Ishikawa (cell line): Measurements from ENCODE around the gene SLC41A2.

Experiments
- FOXM1 ChIP-seq: IDR thresholded peaks from 2 replicates; pipeline ENCODE4 v1.6.1; 2012; ENCODE audit warnings: low read depth, borderline replicate concordance
- TAF1 ChIP-seq: IDR thresholded peaks from 2 replicates; pipeline ENCODE4 v1.6.1; 2012; ENCODE audit warnings: low read depth, mild to moderate bottlenecking

DNA sequence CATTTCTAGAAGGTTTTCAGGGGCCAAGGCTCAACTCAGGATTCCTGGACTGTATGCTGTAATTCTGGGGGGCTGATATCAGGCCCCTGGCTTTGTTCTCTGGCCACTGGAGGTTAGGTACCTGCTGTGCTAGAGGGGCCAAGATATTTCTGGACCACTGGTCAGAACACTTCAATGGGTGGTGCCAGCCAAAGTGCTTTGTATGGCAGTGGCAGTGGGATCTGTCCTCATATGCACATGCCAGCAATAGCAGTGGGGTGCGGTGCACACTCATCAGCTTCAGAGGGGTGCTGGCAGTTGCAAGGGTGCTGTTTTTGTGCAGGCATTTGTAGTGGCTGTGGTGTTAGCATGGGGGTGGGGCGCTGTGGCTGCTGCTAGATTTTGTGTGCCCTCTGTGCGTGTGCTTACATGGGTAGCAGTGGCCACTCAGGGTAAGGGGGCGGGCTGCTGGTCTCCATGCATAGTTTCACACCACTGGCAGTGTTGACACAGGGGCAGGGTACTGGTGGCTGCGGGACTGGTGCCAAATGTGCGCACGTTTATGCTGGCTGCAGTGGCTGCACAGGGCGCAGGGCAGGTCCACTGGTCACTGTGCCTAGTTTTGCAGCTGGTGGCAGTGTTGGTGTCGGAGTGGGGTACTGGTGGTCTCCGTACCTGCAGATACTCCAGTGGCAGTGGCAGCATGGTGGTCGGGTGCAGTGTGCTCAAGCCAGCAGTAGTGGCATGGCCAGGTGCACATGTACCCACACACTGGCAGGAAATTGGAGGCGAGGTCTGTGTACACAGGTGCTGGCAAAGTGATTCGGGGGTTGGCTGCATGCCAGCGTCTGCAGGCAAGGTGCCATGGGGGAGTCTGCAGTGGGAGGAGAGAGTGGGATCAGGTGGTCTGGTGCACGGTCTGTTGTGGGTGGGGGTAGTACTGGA is 40.6 kb upstream of the SLC41A2 start:
- TF ChIP-seq FOXM1 (no peak), TAF1 (no peak)
